HCT116 (cell line): ENCODE data around the gene CCDC91. TPM values are rescaled to one million over a fixed set of nuclear protein-coding genes. Genes with fewer than 3 reads are reported as not detected.

ENCODE experiments used
- ATAC-seq: fragments of 200-7000 bp; cut with Tn5 transposase; 2 replicates; pipeline ENCODE4 v1.9.1; 2020; ENCODE audit warnings: mild to moderate bottlenecking, moderate library complexity
- BruUV-seq: library from RNA; stranded (reverse); fragments of 400-500 nt; replicated peaks from 2 replicates; lab custom pipeline; 2021; lab: Mats Ljungman, UMichigan
- CTCF ChIA-PET: fragments of 300-600 bp; sonication (Branson Sonifier 250); formaldehyde crosslinking; loops from one replicate; lab custom pipeline; 2021; ENCODE audit warnings: antibody characterized with exemption; lab: Charles Lee
- POLR2A ChIA-PET: fragments of 300-600, 350-600 bp; sonication (Branson Sonifier 250); formaldehyde crosslinking; loops from one replicate; lab custom pipeline; 2021; ENCODE audit warnings: antibody characterized with exemption; lab: Charles Lee
- RAD21 ChIA-PET, 2 experiments: fragments of 300-600 bp; sonication (Branson Sonifier 250); formaldehyde crosslinking; loops; one replicate each; lab custom pipeline; 2023; ENCODE audit warnings: low total read pairs in 2 of 2; ENCODE audit not compliant: uncharacterized antibody in 2 of 2, unreplicated experiment in 2 of 2, low non-redundant PET in 1 of 2; lab: Charles Lee
- DNase-seq: peaks from one replicate; pipeline ENCODE4 v3.0.0-alpha.2; 2010; ENCODE audit warnings: low read depth, low spot score
- H2AFZ ChIP-seq: fragments of 200-600 bp; shearing (Covaris generic), sonication (generic); 2 replicates; pipeline ENCODE4 v1.6.1; 2017; ENCODE audit warnings: low read depth, mixed run types, mixed read lengths, antibody characterized with exemption, low read length; ENCODE audit not compliant: poor library complexity, severe bottlenecking
- H3K27ac ChIP-seq: 2 replicates; pipeline ENCODE4 v1.5.1; 2012; ENCODE audit warnings: low read depth, low read length
- H3K27me3 ChIP-seq: fragments of 200-600 bp; sonication (generic); 2 replicates; pipeline ENCODE4 v1.6.1; 2016; ENCODE audit warnings: mixed run types, low read length, mixed read lengths; ENCODE audit not compliant: insufficient read depth
- H3K36me3 ChIP-seq, 2 experiments: fragments of 200-500 bp in 1 of 2; fragments of 200-600 bp in 1 of 2; sonication (Bioruptor generic) in 1 of 2; sonication (generic) in 1 of 2; 2 replicates each; pipeline versions ENCODE4 v1.5.1 to v1.6.1; 2014 to 2016; ENCODE audit warnings: low read length in 2 of 2, inconsistent platforms in 1 of 2, mixed read lengths in 1 of 2, mixed run types in 1 of 2; ENCODE audit not compliant: insufficient read depth in 2 of 2, control insufficient read depth in 1 of 2
- H3K4me1 ChIP-seq, 2 experiments: fragments of 200-600 bp in 1 of 2; sonication (generic) in 1 of 2; 2 replicates each; pipeline versions ENCODE4 v1.5.1 to v1.6.1; 2012 to 2017; ENCODE audit warnings: low read length in 2 of 2, inconsistent platforms in 1 of 2, mild to moderate bottlenecking in 1 of 2, mixed read lengths in 1 of 2, mixed run types in 1 of 2, moderate library complexity in 1 of 2; ENCODE audit not compliant: insufficient read depth in 2 of 2, control insufficient read depth in 1 of 2
- H3K4me2 ChIP-seq: fragments of 200-600 bp; sonication (generic); 2 replicates; pipeline ENCODE4 v1.6.1; 2017; ENCODE audit warnings: mixed run types, low read length, mixed read lengths
- H3K4me3 ChIP-seq, 2 experiments: fragments of 200-600 bp in 1 of 2; sonication (generic) in 1 of 2; replicated peaks in 1 of 2; 2 replicates each; pipeline ENCODE4 v1.5.1; 2011 to 2016; ENCODE audit warnings: low read length in 2 of 2, control low read depth in 1 of 2, low read depth in 1 of 2, mild to moderate bottlenecking in 1 of 2, mixed read lengths in 1 of 2, mixed run types in 1 of 2
- H3K79me2 ChIP-seq: fragments of 200-600 bp; sonication (generic); 2 replicates; pipeline ENCODE4 v1.6.1; 2017; ENCODE audit warnings: mild to moderate bottlenecking, mixed run types, low read length, moderate library complexity, mixed read lengths; ENCODE audit not compliant: insufficient read depth
- H3K9ac ChIP-seq: fragments of 200-600 bp; sonication (generic); 2 replicates; pipeline ENCODE4 v1.6.1; 2016; ENCODE audit warnings: low read length, mixed read lengths
- H3K9me2 ChIP-seq: fragments of 200-600 bp; sonication (generic), shearing (Covaris generic); 2 replicates; pipeline ENCODE4 v1.6.1; 2017; ENCODE audit warnings: mixed run types, mild to moderate bottlenecking, moderate library complexity; ENCODE audit not compliant: insufficient read depth
- H3K9me3 ChIP-seq, 2 experiments: fragments of 200-500 bp in 1 of 2; fragments of 200-600 bp in 1 of 2; sonication (Bioruptor generic) in 1 of 2; sonication (generic) in 1 of 2; 2 replicates each; pipeline ENCODE4 v1.6.1; 2014 to 2017; ENCODE audit warnings: low read length in 2 of 2, mixed read lengths in 2 of 2, inconsistent platforms in 1 of 2, low read depth in 1 of 2, mild to moderate bottlenecking in 1 of 2, mixed run types in 1 of 2, moderate library complexity in 1 of 2; ENCODE audit not compliant: control insufficient read depth in 1 of 2, insufficient read depth in 1 of 2
- H4K20me1 ChIP-seq: fragments of 200-600 bp; sonication (generic), shearing (Covaris generic); 2 replicates; pipeline ENCODE4 v1.6.1; 2017; ENCODE audit warnings: mixed run types, mild to moderate bottlenecking, moderate library complexity; ENCODE audit not compliant: insufficient read depth
- ATF3 ChIP-seq: IDR thresholded peaks from 2 replicates; pipeline ENCODE4 v1.6.1; 2012
- CBX3 ChIP-seq: IDR thresholded peaks from 2 replicates; pipeline ENCODE4 v1.6.1; 2012; ENCODE audit warnings: low read depth
- CEBPB ChIP-seq: IDR thresholded peaks from 2 replicates; pipeline ENCODE4 v1.6.1; 2012; ENCODE audit warnings: low read depth
- EGR1 ChIP-seq: IDR thresholded peaks from 2 replicates; pipeline ENCODE4 v1.6.1; 2012; ENCODE audit warnings: low read depth
- ELF1 ChIP-seq: IDR thresholded peaks from 2 replicates; pipeline ENCODE4 v1.6.1; 2012; ENCODE audit warnings: low read depth, borderline replicate concordance
- EZH2 ChIP-seq: fragments of 200-600 bp; sonication (generic); IDR thresholded peaks from 2 replicates; pipeline ENCODE4 v1.6.1; 2017; ENCODE audit warnings: antibody characterized with exemption, mixed run types
- EZH2phosphoT487 ChIP-seq: fragments of 200-600 bp; IDR thresholded peaks from 2 replicates; pipeline ENCODE4 v1.6.1; 2018; ENCODE audit warnings: antibody characterized with exemption, borderline replicate concordance
- FOSL1 ChIP-seq: IDR thresholded peaks from 2 replicates; pipeline ENCODE4 v1.6.1; 2012; ENCODE audit warnings: low read depth
- MAX ChIP-seq: IDR thresholded peaks from 2 replicates; pipeline ENCODE4 v1.6.1; 2012
- POLR2A ChIP-seq: IDR thresholded peaks from 2 replicates; pipeline ENCODE4 v1.7.0; 2011; ENCODE audit warnings: borderline replicate concordance; ENCODE audit not compliant: insufficient read depth, insufficient read length; ENCODE audit errors: extremely low read depth
- POLR2AphosphoS5 ChIP-seq: IDR thresholded peaks from 2 replicates; pipeline ENCODE4 v1.6.1; 2011; ENCODE audit warnings: mild to moderate bottlenecking, low read depth, low read length, moderate library complexity
- RAD21 ChIP-seq: IDR thresholded peaks from 2 replicates; pipeline ENCODE4 v1.6.1; 2012; ENCODE audit warnings: low read depth, mild to moderate bottlenecking
- SIN3A ChIP-seq: IDR thresholded peaks from 2 replicates; pipeline ENCODE4 v1.6.1; 2012; ENCODE audit warnings: low read depth
- SP1 ChIP-seq: IDR thresholded peaks from 2 replicates; pipeline ENCODE4 v1.6.1; 2012; ENCODE audit warnings: low read depth
- SRF ChIP-seq: IDR thresholded peaks from 2 replicates; pipeline ENCODE4 v1.6.1; 2012; ENCODE audit warnings: low read depth
- TCF7L2 ChIP-seq: IDR thresholded peaks from 2 replicates; pipeline ENCODE4 v1.7.0; 2011; ENCODE audit warnings: borderline replicate concordance, inconsistent platforms; ENCODE audit not compliant: insufficient read depth, insufficient read length; ENCODE audit errors: extremely low read depth
- YY1 ChIP-seq: IDR thresholded peaks from 2 replicates; pipeline ENCODE4 v1.6.1; 2011; ENCODE audit warnings: low read length, low read depth, moderate library complexity, mild to moderate bottlenecking; ENCODE audit not compliant: insufficient replicate concordance; ENCODE audit errors: extremely low read depth
- ZBTB33 ChIP-seq: IDR thresholded peaks from 2 replicates; pipeline ENCODE4 v1.6.1; 2011; ENCODE audit warnings: mild to moderate bottlenecking, low read length, moderate library complexity; ENCODE audit not compliant: insufficient replicate concordance; ENCODE audit errors: extremely low read depth
- ZFX ChIP-seq: fragments of 450-650 bp; IDR thresholded peaks from 2 replicates; pipeline ENCODE4 v1.6.1; 2017
- ZNF274 ChIP-seq: fragments of 200-500 bp; sonication (Bioruptor generic); IDR thresholded peaks from 2 replicates; pipeline ENCODE4 v1.6.1; 2014; ENCODE audit warnings: mild to moderate bottlenecking, low read depth, low read length, inconsistent platforms
- intact Hi-C: fragments of 100-400 bp; cut with micrococcal nuclease; formaldehyde crosslinking; loops from 2 replicates; pipeline ENCODE4 v1.10.0; 2022
- total RNA-seq: library from RNA; stranded (reverse); gene quantifications from one replicate; pipeline ENCODE4 v1.2.1, GENCODE V29; 2021; ENCODE audit not compliant: unreplicated experiment

The CCDC91 gene
- total RNA-seq, 1 experiment from 2014 or later, result 18.1 TPM

GRCh38 chr12:28219827-28220226 lies 29.6 kb downstream of the CCDC91 start (continued):
- TF ChIP-seq ZBTB33 (no peak), ZFX (no peak), EZH2 (no peak), ATF3 (no peak), POLR2AphosphoS5 (no peak), SRF (no peak), ELF1 (no peak), TCF7L2 (no peak), RAD21 (no peak), SIN3A (no peak), CBX3 (no peak), CEBPB (no peak), POLR2A (no peak), EZH2phosphoT487 (no peak)

- intact Hi-C loops, result no loop called here
- H3K27ac ChIP-seq, result no peak overlapping the region
- no peaks in the 10 kb centered on the region for H3K4me1 ChIP-seq
- no peaks in the 10 kb centered on the region for H3K27me3 ChIP-seq
- no peak overlapping the region for H3K4me2 ChIP-seq
- no peaks in the 10 kb centered on the region for H4K20me1 ChIP-seq
- no peaks in the 10 kb centered on the region for H3K36me3 ChIP-seq
- H3K9ac ChIP-seq, result no peak overlapping the region
- BruUV-seq, result no TSS peak
- POLR2A ChIA-PET, result no interaction called here
- no peak overlapping the region for H3K4me3 ChIP-seq
- CTCF ChIA-PET, result no interaction called here
- H3K79me2 ChIP-seq, result no peaks in the 10 kb centered on the region
- RAD21 ChIA-PET, result no interaction called here
- no peaks in the 10 kb centered on the region for H3K9me3 ChIP-seq
- no peak overlapping the region for H2AFZ ChIP-seq
- no peak for TF ChIP-seq FOSL1
- no peak for TF ChIP-seq CEBPB
- no peak for TF ChIP-seq RAD21
- no peak for TF ChIP-seq MAX
- TF ChIP-seq EZH2phosphoT487, result no peak
- TF ChIP-seq SRF, result no peak
- no peak for TF ChIP-seq YY1
- TF ChIP-seq ZBTB33, result no peak
- TF ChIP-seq POLR2A, result no peak
- no peak for TF ChIP-seq ZNF274
- no peak for TF ChIP-seq ELF1
- no peak for TF ChIP-seq SIN3A
- no peak for TF ChIP-seq SP1
- TF ChIP-seq EGR1, result no peak
- no peaks in the 10 kb centered on the region for H3K9me2 ChIP-seq
- ATAC-seq (no peak), DNase-seq (no peak)
Measured at GRCh38 chr12:28222081-28222700, 31.9 kb downstream of the CCDC91 start.
